H1 (cell line): ENCODE data around the gene CCDC51. TPM values are rescaled to one million over a fixed set of nuclear protein-coding genes. Genes with fewer than 3 reads are reported as not detected.

ENCODE experiments used
- CTCF ChIA-PET: fragments of 300-600 bp; sonication (Branson Sonifier 250); formaldehyde crosslinking; loops from one replicate; lab custom pipeline; 2021; ENCODE audit not compliant: partially characterized antibody; lab: Charles Lee
- POLR2A ChIA-PET: fragments of 300-600 bp; sonication (Branson Sonifier 250); formaldehyde crosslinking; loops from one replicate; lab custom pipeline; 2021; ENCODE audit warnings: inconsistent platforms; ENCODE audit not compliant: partially characterized antibody; lab: Charles Lee
- DNase-seq, 2 experiments: peaks; one replicate each; pipeline versions ENCODE4 v3.0.0 to v3.0.0-alpha.2; 2010 to 2022; ENCODE audit warnings: low spot score in 2 of 2, low read depth in 1 of 2, mixed read lengths in 1 of 2
- FAIRE-seq: peaks from 2 replicates; lab custom pipeline; 2011; peaks lifted over from hg19 to GRCh38; lab: Jason Lieb, UNC
- H2AFZ ChIP-seq: 2 replicates; pipeline ENCODE4 v1.8.1; 2012; ENCODE audit warnings: low read length, inconsistent platforms
- H2AK5ac ChIP-seq: 2 replicates; pipeline ENCODE4 v1.6.1; 2013; ENCODE audit warnings: low read depth, low read length
- H2BK120ac ChIP-seq: replicated peaks from 2 replicates; pipeline ENCODE3; 2013; ENCODE audit warnings: low read depth, low read length, inconsistent platforms
- H2BK12ac ChIP-seq: 2 replicates; pipeline ENCODE4 v1.6.1; 2013; ENCODE audit warnings: low read depth, low read length
- H2BK15ac ChIP-seq: 2 replicates; pipeline ENCODE4 v1.6.1; 2013; ENCODE audit warnings: low read length
- H2BK20ac ChIP-seq: 2 replicates; pipeline ENCODE4 v1.6.1; 2013; ENCODE audit warnings: low read length
- H2BK5ac ChIP-seq: 2 replicates; pipeline ENCODE4 v1.6.1; 2013; ENCODE audit warnings: low read depth, low read length
- H3K14ac ChIP-seq: 2 replicates; pipeline ENCODE4 v1.6.1; 2013; ENCODE audit warnings: inconsistent platforms; ENCODE audit not compliant: insufficient read length
- H3K18ac ChIP-seq: 2 replicates; pipeline ENCODE4 v1.6.1; 2013; ENCODE audit warnings: low read length; ENCODE audit errors: extremely low read depth
- H3K23ac ChIP-seq: 2 replicates; pipeline ENCODE4 v1.6.1; 2013; ENCODE audit warnings: inconsistent platforms; ENCODE audit not compliant: insufficient read length
- H3K23me2 ChIP-seq: 2 replicates; pipeline ENCODE4 v1.6.1; 2013; ENCODE audit warnings: low read depth, low read length
- H3K27ac ChIP-seq: 2 replicates; pipeline ENCODE4 v1.6.1; 2011; ENCODE audit warnings: low read depth, low read length, inconsistent platforms
- H3K27me3 ChIP-seq, 4 experiments: replicated peaks in 1 of 4; 1 replicate in 1 of 4; 2 replicates in 3 of 4; pipeline versions ENCODE4 v1.6.1 to v1.8.1; 2011 to 2013; ENCODE audit warnings: low read length in 3 of 4, mild to moderate bottlenecking in 3 of 4, inconsistent platforms in 2 of 4, mixed read lengths in 2 of 4, moderate library complexity in 1 of 4; ENCODE audit not compliant: control insufficient read depth in 3 of 4, insufficient read depth in 3 of 4; ENCODE audit errors: extremely low read depth in 1 of 4
- H3K36me3 ChIP-seq, 4 experiments: 2 replicates each; pipeline versions ENCODE4 v1.6.1 to v1.8.1; 2011 to 2013; ENCODE audit warnings: mild to moderate bottlenecking in 4 of 4, low read length in 3 of 4, moderate library complexity in 2 of 4, control low read depth in 1 of 4, inconsistent platforms in 1 of 4; ENCODE audit not compliant: insufficient read depth in 4 of 4, control insufficient read depth in 2 of 4
- H3K4ac ChIP-seq: replicated peaks from 2 replicates; pipeline ENCODE3; 2013; ENCODE audit warnings: low read length, low read depth, mixed read lengths, inconsistent platforms; ENCODE audit not compliant: insufficient read length
- H3K4me1 ChIP-seq, 4 experiments: replicated peaks in 1 of 4; 1 replicate in 1 of 4; 2 replicates in 3 of 4; pipeline versions ENCODE4 v1.6.1 to v1.8.1; 2011 to 2013; ENCODE audit warnings: low read length in 3 of 4, inconsistent platforms in 2 of 4, mixed read lengths in 1 of 4; ENCODE audit not compliant: insufficient read depth in 4 of 4, control insufficient read depth in 3 of 4
- H3K4me2 ChIP-seq, 2 experiments: 2 replicates each; pipeline versions ENCODE4 v1.6.1 to v1.8.1; 2011 to 2013; ENCODE audit warnings: low read depth in 2 of 2, low read length in 2 of 2, control low read depth in 1 of 2, inconsistent platforms in 1 of 2, mild to moderate bottlenecking in 1 of 2; ENCODE audit not compliant: insufficient read depth in 1 of 2
- H3K4me3 ChIP-seq, 4 experiments: fragments of 200-600, 300-600 bp in 1 of 4; sonication (generic), shearing (Covaris generic), sonication (Bioruptor Twin) in 1 of 4; 2 replicates each; pipeline versions ENCODE4 v1.5.1 to v1.8.1; 2011 to 2016; ENCODE audit warnings: low read length in 4 of 4, low read depth in 3 of 4, control low read depth in 2 of 4, inconsistent platforms in 2 of 4, mild to moderate bottlenecking in 2 of 4, mixed read lengths in 1 of 4, moderate library complexity in 1 of 4; ENCODE audit not compliant: insufficient read depth in 2 of 4; ENCODE audit errors: extremely low read depth in 1 of 4
- H3K56ac ChIP-seq: replicated peaks from 2 replicates; pipeline ENCODE3; 2013; ENCODE audit warnings: low read depth, mild to moderate bottlenecking, mixed read lengths, low read length, inconsistent platforms; ENCODE audit not compliant: insufficient read length
- H3K79me1 ChIP-seq: 2 replicates; pipeline ENCODE4 v1.6.1; 2013; ENCODE audit warnings: low read depth, low read length, control low read depth
- H3K79me2 ChIP-seq, 2 experiments: 2 replicates each; pipeline versions ENCODE4 v1.6.1 to v1.8.1; 2012 to 2013; ENCODE audit warnings: low read length in 2 of 2, mild to moderate bottlenecking in 2 of 2, inconsistent platforms in 1 of 2; ENCODE audit not compliant: insufficient read depth in 2 of 2, control insufficient read depth in 1 of 2
- H3K9ac ChIP-seq, 4 experiments: replicated peaks in 1 of 4; 1 replicate in 1 of 4; 2 replicates in 3 of 4; pipeline versions ENCODE4 v1.6.1 to v1.8.1; 2011 to 2013; ENCODE audit warnings: low read depth in 3 of 4, low read length in 3 of 4, control low read depth in 2 of 4, mild to moderate bottlenecking in 2 of 4, moderate library complexity in 2 of 4, inconsistent platforms in 1 of 4; ENCODE audit errors: extremely low read depth in 1 of 4
- H3K9me3 ChIP-seq, 2 experiments: 2 replicates each; pipeline versions ENCODE4 v1.6.1 to v1.8.1; 2012 to 2013; ENCODE audit warnings: mild to moderate bottlenecking in 2 of 2, moderate library complexity in 2 of 2, control low read depth in 1 of 2, inconsistent platforms in 1 of 2, low read depth in 1 of 2, low read length in 1 of 2, mixed read lengths in 1 of 2; ENCODE audit not compliant: insufficient read depth in 2 of 2
- H4K20me1 ChIP-seq, 2 experiments: replicated peaks in 1 of 2; 2 replicates each; pipeline versions ENCODE3 to v1.8.1; 2011 to 2013; ENCODE audit warnings: inconsistent platforms in 2 of 2, low read length in 2 of 2, mild to moderate bottlenecking in 1 of 2; ENCODE audit not compliant: insufficient read depth in 2 of 2, control insufficient read depth in 1 of 2
- H4K5ac ChIP-seq: 2 replicates; pipeline ENCODE4 v1.6.1; 2013; ENCODE audit warnings: low read length, low read depth, mixed read lengths, inconsistent platforms; ENCODE audit not compliant: insufficient read length
- H4K8ac ChIP-seq: 2 replicates; pipeline ENCODE4 v1.8.0; 2013; ENCODE audit warnings: mild to moderate bottlenecking, moderate library complexity, low read length, inconsistent platforms; ENCODE audit not compliant: insufficient read depth; ENCODE audit errors: extremely low read depth
- H4K91ac ChIP-seq: replicated peaks from 2 replicates; pipeline ENCODE3; 2013; ENCODE audit warnings: low read length, mixed read lengths, inconsistent platforms; ENCODE audit not compliant: insufficient read length
- BACH1 ChIP-seq: IDR thresholded peaks from 2 replicates; pipeline ENCODE4 v1.6.1; 2012; ENCODE audit warnings: low read length, improper control_type of control experiment
- RAD21 ChIP-seq, 2 experiments: IDR thresholded peaks in 1 of 2; conservative IDR thresholded peaks in 1 of 2; 2 replicates each; pipeline ENCODE4 v1.6.1; 2011; ENCODE audit warnings: low read depth in 2 of 2, low read length in 2 of 2, improper control_type of control experiment in 1 of 2, inconsistent platforms in 1 of 2, mild to moderate bottlenecking in 1 of 2, moderate library complexity in 1 of 2
- TBP ChIP-seq: IDR thresholded peaks from 2 replicates; pipeline ENCODE4 v1.6.1; 2011; ENCODE audit warnings: low read depth, low read length, improper control_type of control experiment
- WGBS, 2 experiments: shearing (Covaris generic) in 1 of 2; methylation state at CpG; one replicate each; pipeline versions ENCODE4 v1.1.6 to v1.1.7; 2013 to 2015; ENCODE audit warnings: low lambda C conversion rate in 2 of 2, mixed read lengths in 2 of 2, inconsistent platforms in 1 of 2, low coverage in 1 of 2, missing lambda C conversion rate in 1 of 2; ENCODE audit not compliant: insufficient replicate concordance in 2 of 2, insufficient coverage in 1 of 2, insufficient read length in 1 of 2; ENCODE audit errors: extremely low coverage in 1 of 2, missing lambda C conversion rate in 1 of 2; 5-methylcytosine and 5-hydroxymethylcytosine counted together
- polyA plus RNA-seq, 7 experiments: library from polyadenylated mRNA; depleted of rRNA in 3 of 7; stranded (reverse) in 5 of 7; unstranded in 2 of 7; fragments of >200 nt in 5 of 7; fragments of 200-250 nt in 2 of 7; gene quantifications; 1 replicate in 5 of 7; 2 replicates in 1 of 7; 4 replicates in 1 of 7; pipeline versions ENCODE4 v1.2.1 to v1.2.3, GENCODE V29; 2011 to 2013; ENCODE audit warnings: missing spikeins in 2 of 7, mixed read lengths in 2 of 7
- total RNA-seq: library from RNA; stranded (reverse); fragmentation: NEBNext Ultra II Directional; extraction: Animal tissue kit (Norgen Biotek cat#: 25700); gene quantifications from 2 replicates; pipeline ENCODE4 v1.2.1, GENCODE V29; 2021
- TF ChIP-seq, protein P1 (sequence below): IDR thresholded peaks from 2 replicates; pipeline ENCODE4 v1.6.1; 2012; ENCODE audit warnings: inconsistent platforms

The CCDC51 gene
- total and polyA plus RNA-seq, 2 of the 8 experiments (the other 6 are each of a cell fraction or from before 2014, with no cell fraction given), result 21.3 to 21.4 TPM

DNA sequence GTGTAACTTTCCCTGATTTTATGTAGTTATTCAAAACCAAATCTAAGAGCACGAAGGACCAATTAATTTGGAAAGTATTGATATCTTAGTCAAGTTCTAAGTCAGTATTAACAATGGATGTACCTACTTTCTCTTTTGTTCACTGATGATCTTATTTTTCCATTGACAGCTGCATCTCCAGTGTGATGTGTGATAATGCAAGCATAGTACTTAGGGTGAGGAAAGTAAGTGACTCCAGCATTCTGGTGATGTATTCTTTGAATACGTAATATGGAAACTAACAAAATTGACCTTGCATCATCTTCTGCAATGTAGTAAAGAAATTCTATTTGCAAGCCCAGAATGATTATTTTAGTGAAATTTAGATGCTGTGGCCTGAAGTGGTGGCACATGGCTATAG is 45.5 kb downstream of the CCDC51 start:
- no peak overlapping the region for H3K23ac ChIP-seq
- ChIA-PET CTCF (interaction anchor here (1.5 to 2.3 kb wide), 2 partner anchors 14 to 42 kb away, joined by 4 to 8 read pairs; no protein-coding TSS in a partner anchor), POLR2A (interaction anchor here (0.9 to 1.1 kb wide), 3 partner anchors 8 to 34 kb away, joined by 3 to 4 read pairs (median 3); no protein-coding TSS in a partner anchor)
- H3K9ac ChIP-seq, result no peak overlapping the region
- H3K14ac ChIP-seq, result no peak overlapping the region
- no peak overlapping the region for H3K4ac ChIP-seq
- no peak overlapping the region for H3K4me3 ChIP-seq
- no peak overlapping the region for H3K27ac ChIP-seq
- H2BK12ac ChIP-seq, result no peak overlapping the region
- no peak for TF ChIP-seq RAD21 (IDR thresholded peaks at IDR 0.05 in 1 of 2, conservative IDR thresholded peaks at IDR 0.05 in 1 of 2; ENCODE audit: low read depth in 2 of 2, low read length in 2 of 2)
- TF ChIP-seq TBP, result no peak
- TF ChIP-seq, protein P1, sequence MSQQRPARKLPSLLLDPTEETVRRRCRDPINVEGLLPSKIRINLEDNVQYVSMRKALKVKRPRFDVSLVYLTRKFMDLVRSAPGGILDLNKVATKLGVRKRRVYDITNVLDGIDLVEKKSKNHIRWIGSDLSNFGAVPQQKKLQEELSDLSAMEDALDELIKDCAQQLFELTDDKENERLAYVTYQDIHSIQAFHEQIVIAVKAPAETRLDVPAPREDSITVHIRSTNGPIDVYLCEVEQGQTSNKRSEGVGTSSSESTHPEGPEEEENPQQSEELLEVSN, result no peak
- TF ChIP-seq BACH1, result no peak
- H4K8ac ChIP-seq, result no peak overlapping the region
- FAIRE-seq, result no peak
- no peak overlapping the region for H2BK20ac ChIP-seq
- no peak overlapping the region for H2AK5ac ChIP-seq
- H2AFZ ChIP-seq, result no peak overlapping the region
- no peak overlapping the region for H2BK120ac ChIP-seq
- peaks cover 0 to 7% (median 4%) of the 10 kb centered on the region in 4 experiments; a peak in 3 of 7 replicates for H3K4me1 ChIP-seq
- H4K91ac ChIP-seq, result no peak overlapping the region
- no peaks in the 10 kb centered on the region for H3K36me3 ChIP-seq
- no peaks in the 10 kb centered on the region for H3K9me3 ChIP-seq
- DNase-seq, result no peak
- WGBS, 2 experiments, result 90% methylated on average over 2 of the region's 2 CpGs; no CpG with 5 or more reads in 1 of the 2 experiments
- no peak overlapping the region for H4K5ac ChIP-seq
- peaks cover 0 to 2% of the 10 kb centered on the region in 2 experiments for H4K20me1 ChIP-seq
- H3K27me3 ChIP-seq, result no peaks in the 10 kb centered on the region
- no peaks in the 10 kb centered on the region; the same call in 1 of the 2 replicates for H3K79me1 ChIP-seq
- no peak overlapping the region for H2BK5ac ChIP-seq
- H3K23me2 ChIP-seq, result peaks cover 2% of the 10 kb centered on the region; the same call in 1 of the 2 replicates
- no peak overlapping the region for H3K18ac ChIP-seq
- H3K56ac ChIP-seq, result no peak overlapping the region
- H2BK15ac ChIP-seq, result no peak overlapping the region
- H3K79me2 ChIP-seq, result no peaks in the 10 kb centered on the region
- no peak overlapping the region for H3K4me2 ChIP-seq
